Measurements from ENCODE around the gene DEPDC4.

DNA sequence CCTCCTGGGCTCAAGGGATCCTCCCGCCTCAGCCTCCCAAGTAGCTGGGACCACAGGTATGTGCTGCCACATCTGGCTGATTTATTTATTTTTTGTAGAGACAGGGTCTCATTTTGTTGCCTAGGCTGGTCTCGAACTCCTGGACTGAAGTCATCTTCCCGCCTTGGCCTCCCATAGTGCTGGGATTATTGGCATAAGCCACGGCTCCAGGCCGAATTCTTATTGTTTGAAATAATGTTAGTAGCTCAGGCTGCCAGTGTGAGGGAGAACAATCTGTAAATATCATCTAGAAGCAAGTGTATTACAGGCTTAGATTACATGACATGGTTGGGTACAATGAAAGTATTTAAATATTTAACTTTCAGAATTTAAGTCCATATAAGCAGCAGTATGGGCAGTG lies 58.0 kb downstream of the DEPDC4 start:
- no peak for TF ChIP-seq POLR2A (IDR thresholded peaks at IDR 0.05)
- TF ChIP-seq, protein P1, sequence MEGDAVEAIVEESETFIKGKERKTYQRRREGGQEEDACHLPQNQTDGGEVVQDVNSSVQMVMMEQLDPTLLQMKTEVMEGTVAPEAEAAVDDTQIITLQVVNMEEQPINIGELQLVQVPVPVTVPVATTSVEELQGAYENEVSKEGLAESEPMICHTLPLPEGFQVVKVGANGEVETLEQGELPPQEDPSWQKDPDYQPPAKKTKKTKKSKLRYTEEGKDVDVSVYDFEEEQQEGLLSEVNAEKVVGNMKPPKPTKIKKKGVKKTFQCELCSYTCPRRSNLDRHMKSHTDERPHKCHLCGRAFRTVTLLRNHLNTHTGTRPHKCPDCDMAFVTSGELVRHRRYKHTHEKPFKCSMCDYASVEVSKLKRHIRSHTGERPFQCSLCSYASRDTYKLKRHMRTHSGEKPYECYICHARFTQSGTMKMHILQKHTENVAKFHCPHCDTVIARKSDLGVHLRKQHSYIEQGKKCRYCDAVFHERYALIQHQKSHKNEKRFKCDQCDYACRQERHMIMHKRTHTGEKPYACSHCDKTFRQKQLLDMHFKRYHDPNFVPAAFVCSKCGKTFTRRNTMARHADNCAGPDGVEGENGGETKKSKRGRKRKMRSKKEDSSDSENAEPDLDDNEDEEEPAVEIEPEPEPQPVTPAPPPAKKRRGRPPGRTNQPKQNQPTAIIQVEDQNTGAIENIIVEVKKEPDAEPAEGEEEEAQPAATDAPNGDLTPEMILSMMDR (IDR thresholded peaks at IDR 0.05): no peak
